SU-DHL-6 (cell line): ENCODE data around the gene DSTYK.

Experiments
- CTCF ChIP-seq: fragments of 200-600 bp; sonication (generic); IDR thresholded peaks from one replicate; pipeline ENCODE4 v1.5.1; 2017; ENCODE audit warnings: antibody characterized with exemption, mild to moderate bottlenecking, low read length, moderate library complexity; ENCODE audit not compliant: insufficient read depth, poor library complexity, severe bottlenecking
- EZH2phosphoT487 ChIP-seq: fragments of 200-600 bp; sonication (generic), shearing (Covaris generic); conservative IDR thresholded peaks from 2 replicates; pipeline ENCODE4 v1.6.1; 2018; ENCODE audit warnings: mild to moderate bottlenecking, antibody characterized with exemption, low read length, moderate library complexity, mixed read lengths

GRCh38 chr1:205109711-205110110, 101.8 kb downstream of the DSTYK start:
- TF ChIP-seq CTCF = no peak
- TF ChIP-seq EZH2phosphoT487 = no peak
